IMR-90 (cell line): ENCODE results near the gene DUSP12.

Source experiments
- BHLHE40 ChIP-seq: fragments of 150-350 bp; IDR thresholded peaks from 2 replicates; pipeline ENCODE4 v1.6.1; 2016; ENCODE audit warnings: mild to moderate bottlenecking, low read depth, low read length
- CEBPB ChIP-seq: IDR thresholded peaks from 2 replicates; pipeline ENCODE4 v1.6.1; 2012; ENCODE audit warnings: low read depth, low read length, improper control_type of control experiment
- MAFK ChIP-seq: IDR thresholded peaks from 2 replicates; pipeline ENCODE4 v1.6.1; 2012; ENCODE audit warnings: low read depth, low read length, improper control_type of control experiment
- MXI1 ChIP-seq: IDR thresholded peaks from 2 replicates; pipeline ENCODE4 v1.6.1; 2012; ENCODE audit warnings: low read depth, mild to moderate bottlenecking, low read length, moderate library complexity, borderline replicate concordance
- POLR2A ChIP-seq: IDR thresholded peaks from 2 replicates; pipeline ENCODE4 v1.6.1; 2012; ENCODE audit warnings: mild to moderate bottlenecking, low read depth, low read length
- RCOR1 ChIP-seq: IDR thresholded peaks from 2 replicates; pipeline ENCODE4 v1.6.1; 2012; ENCODE audit warnings: mild to moderate bottlenecking, low read length, improper control_type of control experiment; ENCODE audit not compliant: insufficient replicate concordance
- RFX5 ChIP-seq: IDR thresholded peaks from 2 replicates; pipeline ENCODE4 v1.8.0; 2012; ENCODE audit warnings: low read depth, mild to moderate bottlenecking, low read length, moderate library complexity
- TF ChIP-seq, protein P1 (sequence below): conservative IDR thresholded peaks from 2 replicates; pipeline ENCODE4 v1.5.1; 2012; ENCODE audit warnings: mild to moderate bottlenecking, low read depth, low read length, improper control_type of control experiment
- TF ChIP-seq, protein P2 (sequence below): fragments of 150-350 bp; IDR thresholded peaks from 2 replicates; pipeline ENCODE4 v1.6.1; 2017; ENCODE audit warnings: mild to moderate bottlenecking, antibody characterized with exemption, low read length, low read depth

- TF ChIP-seq BHLHE40 = no peak
- TF ChIP-seq, protein P1, sequence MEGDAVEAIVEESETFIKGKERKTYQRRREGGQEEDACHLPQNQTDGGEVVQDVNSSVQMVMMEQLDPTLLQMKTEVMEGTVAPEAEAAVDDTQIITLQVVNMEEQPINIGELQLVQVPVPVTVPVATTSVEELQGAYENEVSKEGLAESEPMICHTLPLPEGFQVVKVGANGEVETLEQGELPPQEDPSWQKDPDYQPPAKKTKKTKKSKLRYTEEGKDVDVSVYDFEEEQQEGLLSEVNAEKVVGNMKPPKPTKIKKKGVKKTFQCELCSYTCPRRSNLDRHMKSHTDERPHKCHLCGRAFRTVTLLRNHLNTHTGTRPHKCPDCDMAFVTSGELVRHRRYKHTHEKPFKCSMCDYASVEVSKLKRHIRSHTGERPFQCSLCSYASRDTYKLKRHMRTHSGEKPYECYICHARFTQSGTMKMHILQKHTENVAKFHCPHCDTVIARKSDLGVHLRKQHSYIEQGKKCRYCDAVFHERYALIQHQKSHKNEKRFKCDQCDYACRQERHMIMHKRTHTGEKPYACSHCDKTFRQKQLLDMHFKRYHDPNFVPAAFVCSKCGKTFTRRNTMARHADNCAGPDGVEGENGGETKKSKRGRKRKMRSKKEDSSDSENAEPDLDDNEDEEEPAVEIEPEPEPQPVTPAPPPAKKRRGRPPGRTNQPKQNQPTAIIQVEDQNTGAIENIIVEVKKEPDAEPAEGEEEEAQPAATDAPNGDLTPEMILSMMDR = peak; percentile 77
- TF ChIP-seq RCOR1 = no peak
- TF ChIP-seq MXI1 = no peak
- TF ChIP-seq POLR2A = no peak
- TF ChIP-seq, protein P2, sequence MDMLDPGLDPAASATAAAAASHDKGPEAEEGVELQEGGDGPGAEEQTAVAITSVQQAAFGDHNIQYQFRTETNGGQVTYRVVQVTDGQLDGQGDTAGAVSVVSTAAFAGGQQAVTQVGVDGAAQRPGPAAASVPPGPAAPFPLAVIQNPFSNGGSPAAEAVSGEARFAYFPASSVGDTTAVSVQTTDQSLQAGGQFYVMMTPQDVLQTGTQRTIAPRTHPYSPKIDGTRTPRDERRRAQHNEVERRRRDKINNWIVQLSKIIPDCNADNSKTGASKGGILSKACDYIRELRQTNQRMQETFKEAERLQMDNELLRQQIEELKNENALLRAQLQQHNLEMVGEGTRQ = no peak
- TF ChIP-seq MAFK = no peak
- no peak for TF ChIP-seq RFX5
- TF ChIP-seq CEBPB = no peak
These were observed 10.8 kb upstream of the DUSP12 start for GRCh38 chr1:161738627-161739287.
